Caco-2 (cell line): ENCODE results near the gene MYO10. TPM values are rescaled to one million over a fixed set of nuclear protein-coding genes. Genes with fewer than 3 reads are reported as not detected.

Experiments used
- BruUV-seq: library from RNA; stranded (reverse); fragments of 400-500 nt; replicated peaks from 2 replicates; lab custom pipeline; 2021; lab: Mats Ljungman, UMichigan
- CTCF ChIA-PET: fragments of 300-600 bp; sonication (Branson Sonifier 250); formaldehyde crosslinking; loops from one replicate; lab custom pipeline; 2022; ENCODE audit warnings: antibody characterized with exemption; lab: Charles Lee
- POLR2A ChIA-PET: fragments of 300-600 bp; sonication (Branson Sonifier 250); formaldehyde crosslinking; loops from one replicate; lab custom pipeline; 2022; ENCODE audit warnings: antibody characterized with exemption; lab: Charles Lee
- DNase-seq, 2 experiments: peaks; one replicate each; pipeline versions ENCODE4 v3.0.0 to v3.0.0-alpha.2; 2020 to 2022
- H3K27me3 ChIP-seq: replicated peaks from 2 replicates; pipeline ENCODE4 v1.6.0; 2011; ENCODE audit warnings: low read length; ENCODE audit not compliant: control insufficient read depth, insufficient read depth
- H3K36me3 ChIP-seq: 2 replicates; pipeline ENCODE4 v1.5.1; 2011; ENCODE audit warnings: low read length; ENCODE audit not compliant: control insufficient read depth, insufficient read depth
- H3K4me1 ChIP-seq: fragments of 250-450 bp; sonication (Bioruptor Pico); 2 replicates; pipeline ENCODE4 v1.5.1; 2020; ENCODE audit warnings: mild to moderate bottlenecking
- H3K4me3 ChIP-seq: 2 replicates; pipeline ENCODE4 v1.5.1; 2011; ENCODE audit warnings: low read depth, mild to moderate bottlenecking, control low read depth, low read length
- H3K9me3 ChIP-seq: fragments of 250-450 bp; sonication (Bioruptor Pico); 2 replicates; pipeline ENCODE4 v1.5.1; 2020; ENCODE audit warnings: mild to moderate bottlenecking, moderate library complexity
- H3K27ac Mint-ChIP-seq: one replicate; pipeline ENCODE4 v1.8.0; 2022; ENCODE audit warnings: mixed read lengths; ENCODE audit not compliant: unreplicated experiment
- H3K27me3 Mint-ChIP-seq: one replicate; pipeline ENCODE4 v1.8.0; 2022; ENCODE audit warnings: mixed read lengths; ENCODE audit not compliant: insufficient read depth, unreplicated experiment
- H3K36me3 Mint-ChIP-seq: one replicate; pipeline ENCODE4 v1.8.0; 2022; ENCODE audit warnings: mild to moderate bottlenecking, mixed read lengths; ENCODE audit not compliant: insufficient read depth, unreplicated experiment
- H3K4me1 Mint-ChIP-seq: one replicate; pipeline ENCODE4 v1.8.0; 2022; ENCODE audit warnings: low read depth, mixed read lengths; ENCODE audit not compliant: unreplicated experiment
- H3K4me3 Mint-ChIP-seq: one replicate; pipeline ENCODE4 v1.8.0; 2022; ENCODE audit warnings: mild to moderate bottlenecking, moderate library complexity, mixed read lengths; ENCODE audit not compliant: unreplicated experiment
- H3K9me3 Mint-ChIP-seq: one replicate; pipeline ENCODE4 v1.8.0; 2022; ENCODE audit warnings: mixed read lengths; ENCODE audit not compliant: unreplicated experiment
- CTCF ChIP-seq, 2 experiments: fragments of 200-600 bp in 1 of 2; IDR thresholded peaks; 1 replicate in 1 of 2; 2 replicates in 1 of 2; pipeline versions ENCODE4 v1.5.1 to v1.8.0; 2011 to 2022; ENCODE audit warnings: antibody characterized with exemption in 1 of 2, control low read depth in 1 of 2, inconsistent platforms in 1 of 2, low read depth in 1 of 2, low read length in 1 of 2, mild to moderate bottlenecking in 1 of 2, moderate library complexity in 1 of 2; ENCODE audit not compliant: insufficient read depth in 1 of 2, severe bottlenecking in 1 of 2, unreplicated experiment in 1 of 2
- intact Hi-C: fragments of 100-400 bp; cut with micrococcal nuclease; formaldehyde crosslinking; loops from one replicate; pipeline ENCODE4 v1.10.0; 2022; ENCODE audit not compliant: unreplicated experiment
- total RNA-seq: library from RNA; stranded (reverse); gene quantifications from 2 replicates; pipeline ENCODE4 v1.2.3, GENCODE V29; 2022

The MYO10 gene
- total RNA-seq, 1 experiment from 2014 or later, result 67.6 TPM

- no peak for TF ChIP-seq CTCF (IDR thresholded peaks at IDR 0.05; ENCODE audit: insufficient read depth in 1 of 2, low read depth in 1 of 2, low read length in 1 of 2, severe bottlenecking in 1 of 2, unreplicated experiment in 1 of 2)
- ChIA-PET POLR2A (no interaction called here), CTCF (interaction anchor here (0.5 kb wide), 1 partner anchor 261 kb away, joined by 4 read pairs; no protein-coding TSS in a partner anchor)
- H3K27ac Mint-ChIP-seq, result peak overlapping the region; percentile 64
- Histone ChIP-seq H3K9me3 (no peaks in the 10 kb centered on the region), H3K36me3 (no peaks in the 10 kb centered on the region), H3K4me1 (peaks cover 18% of the 10 kb centered on the region), H3K27me3 (no peaks in the 10 kb centered on the region), H3K4me3 (no peak overlapping the region)
- peaks cover 18% of the 10 kb centered on the region for H3K4me1 Mint-ChIP-seq
- no peaks in the 10 kb centered on the region for H3K9me3 Mint-ChIP-seq
- no TSS peak for BruUV-seq
- DNase-seq, result no peak
- no peaks in the 10 kb centered on the region for H3K27me3 Mint-ChIP-seq
- peaks cover 15% of the 10 kb centered on the region for H3K36me3 Mint-ChIP-seq
- H3K4me3 Mint-ChIP-seq, result no peak overlapping the region
- intact Hi-C loops, result no loop called here
Measured at GRCh38 chr5:16924206-16924605, 11.9 kb downstream of the MYO10 start.

- Histone ChIP-seq H3K4me1 (peaks cover 32% of the 10 kb centered on the region), H3K27me3 (no peaks in the 10 kb centered on the region), H3K36me3 (peaks cover 1% of the 10 kb centered on the region; the same call in 1 of the 2 replicates), H3K4me3 (no peak overlapping the region), H3K9me3 (no peaks in the 10 kb centered on the region)
- ChIA-PET CTCF (no interaction called here), POLR2A (no interaction called here)
- H3K4me1 Mint-ChIP-seq, result peaks cover 20% of the 10 kb centered on the region
- no peak for TF ChIP-seq CTCF (IDR thresholded peaks at IDR 0.05; ENCODE audit: insufficient read depth in 1 of 2, low read depth in 1 of 2, low read length in 1 of 2, severe bottlenecking in 1 of 2, unreplicated experiment in 1 of 2)
- no peak for DNase-seq
- H3K27ac Mint-ChIP-seq, result no peak overlapping the region
- no peaks in the 10 kb centered on the region for H3K9me3 Mint-ChIP-seq
- no TSS peak for BruUV-seq
- H3K36me3 Mint-ChIP-seq, result peaks cover 20% of the 10 kb centered on the region
- intact Hi-C loops, result no loop called here
- no peaks in the 10 kb centered on the region for H3K27me3 Mint-ChIP-seq
- H3K4me3 Mint-ChIP-seq, result no peak overlapping the region
Measured at GRCh38 chr5:16922430-16922829, 13.7 kb downstream of the MYO10 start.

- H3K4me1 ChIP-seq, result peaks cover 32% of the 10 kb centered on the region
- H3K36me3 Mint-ChIP-seq, result peaks cover 24% of the 10 kb centered on the region
- no peak overlapping the region for H3K27ac Mint-ChIP-seq
- H3K4me3 Mint-ChIP-seq, result no peak overlapping the region
- DNase-seq, result no peak
- TF ChIP-seq CTCF (IDR thresholded peaks at IDR 0.05; ENCODE audit: insufficient read depth in 1 of 2, low read depth in 1 of 2, low read length in 1 of 2, severe bottlenecking in 1 of 2, unreplicated experiment in 1 of 2), result no peak
- no peaks in the 10 kb centered on the region for H3K27me3 Mint-ChIP-seq
- no TSS peak for BruUV-seq
- intact Hi-C loops, result no loop called here
- ChIA-PET CTCF (no interaction called here), POLR2A (no interaction called here)
- no peaks in the 10 kb centered on the region for H3K9me3 Mint-ChIP-seq
- no peak overlapping the region for H3K4me3 ChIP-seq
- no peaks in the 10 kb centered on the region for H3K27me3 ChIP-seq
- H3K4me1 Mint-ChIP-seq, result peaks cover 20% of the 10 kb centered on the region
- H3K9me3 ChIP-seq, result no peaks in the 10 kb centered on the region
- H3K36me3 ChIP-seq, result peaks cover 1% of the 10 kb centered on the region; the same call in 1 of the 2 replicates
Measured at GRCh38 chr5:16921211-16921610, 14.9 kb downstream of the MYO10 start.
